IPS DF 4.7 (cell line): Measurements from ENCODE around the gene DYNLT3.

Experiments used
- DNase-seq: peaks from one replicate; pipeline ENCODE4 v3.0.0-alpha.2; 2013; ENCODE audit warnings: low spot score; ENCODE audit errors: extremely low read depth

Gene DYNLT3, protein sequence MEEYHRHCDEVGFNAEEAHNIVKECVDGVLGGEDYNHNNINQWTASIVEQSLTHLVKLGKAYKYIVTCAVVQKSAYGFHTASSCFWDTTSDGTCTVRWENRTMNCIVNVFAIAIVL

DNA sequence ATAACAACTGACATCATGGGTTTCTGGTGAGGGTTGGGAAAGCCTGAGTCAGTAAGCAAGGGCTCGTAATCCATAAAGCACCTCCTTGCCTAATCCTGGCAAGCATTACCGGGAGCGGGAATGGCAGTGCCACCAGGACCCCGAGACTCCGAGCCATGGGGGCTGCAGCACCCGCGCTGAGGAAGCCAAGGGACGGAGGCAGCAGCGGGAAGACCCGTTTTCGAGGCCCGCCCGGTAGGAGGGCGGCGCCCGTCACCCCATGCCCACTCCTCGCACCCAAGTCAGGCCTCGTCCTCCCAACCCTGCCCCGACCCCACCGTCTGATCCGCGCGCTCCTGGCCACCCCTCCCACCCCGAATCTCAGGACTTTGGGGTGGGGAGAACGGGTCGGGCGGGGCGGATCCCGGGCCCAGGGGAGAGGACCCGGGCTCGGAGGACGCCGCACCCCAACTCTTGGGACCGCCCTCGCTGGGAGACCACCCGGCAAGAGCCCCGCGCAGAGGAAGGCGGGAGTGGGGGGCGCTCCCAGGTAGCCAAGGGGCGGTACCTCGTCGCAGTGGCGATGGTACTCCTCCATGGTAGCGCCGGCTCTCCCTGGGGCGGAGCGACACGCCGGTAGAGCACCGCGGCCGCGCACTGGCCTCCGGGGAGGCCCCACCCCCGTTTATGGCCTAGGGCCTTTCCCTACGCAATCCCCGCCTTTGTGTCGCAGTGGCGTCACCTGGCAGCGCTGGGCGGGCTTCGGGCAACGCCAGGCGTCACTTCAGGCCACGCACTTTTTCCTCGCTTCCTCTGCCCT, at the start of gene DYNLT3:
DYNLT3 (minus strand) TSS at position 638 of the 799 bp plus-strand sequence; CDS start at position 577, 61 bp downstream.
- no peak for DNase-seq

DNA sequence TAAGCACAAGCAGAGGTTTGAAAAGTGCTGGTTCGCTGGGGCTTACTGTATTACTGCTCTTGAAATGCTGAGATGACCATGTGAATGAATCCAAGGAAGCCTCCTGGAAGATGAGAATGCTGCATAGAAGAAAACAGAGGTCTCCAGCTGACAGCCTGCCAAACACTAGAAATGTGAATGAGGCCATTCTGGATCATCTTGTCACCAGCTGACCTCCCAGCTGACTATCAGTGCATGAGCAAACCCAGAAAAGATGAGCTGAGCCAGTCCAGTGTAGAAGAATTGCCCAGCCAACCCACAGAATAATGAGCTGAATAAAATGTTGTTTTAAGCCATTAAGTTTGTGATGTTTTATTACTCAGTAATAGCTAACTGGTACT, 49.1 kb upstream of the DYNLT3 start:
- DNase-seq, result no peak

DNA sequence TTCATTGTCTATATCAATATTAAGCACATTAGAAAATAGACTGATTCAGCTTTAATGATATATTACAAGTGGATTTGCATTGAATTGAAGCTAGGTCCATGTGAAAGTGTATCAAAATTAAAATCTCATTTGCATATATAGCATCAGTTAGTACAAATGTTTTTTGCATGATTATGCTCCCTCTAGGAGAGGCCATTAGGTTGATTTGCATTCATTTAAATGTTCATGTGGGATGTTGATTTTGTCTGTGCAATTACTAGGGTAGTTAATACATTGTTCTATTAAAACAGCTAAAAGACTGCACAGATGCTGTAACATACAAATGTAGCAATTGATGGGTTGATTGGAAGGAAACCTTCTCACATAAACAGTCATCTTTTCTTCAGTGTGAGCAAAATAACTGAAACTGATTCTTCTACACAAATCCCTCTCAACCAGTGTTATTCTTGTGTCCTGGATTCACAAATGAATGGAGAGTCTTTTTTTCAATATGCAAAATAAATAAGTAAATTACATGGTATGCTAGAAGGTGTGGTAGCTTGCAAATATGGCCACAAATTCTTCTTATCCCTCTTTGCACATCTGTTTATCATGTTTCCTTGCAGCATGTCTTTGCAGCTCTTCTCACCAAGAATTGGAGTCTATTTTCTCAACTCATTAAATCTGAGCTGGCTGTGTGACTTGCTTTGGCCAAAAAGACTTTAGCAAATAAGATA, 48.6 kb upstream of the DYNLT3 start:
- DNase-seq, result no peak

DNA sequence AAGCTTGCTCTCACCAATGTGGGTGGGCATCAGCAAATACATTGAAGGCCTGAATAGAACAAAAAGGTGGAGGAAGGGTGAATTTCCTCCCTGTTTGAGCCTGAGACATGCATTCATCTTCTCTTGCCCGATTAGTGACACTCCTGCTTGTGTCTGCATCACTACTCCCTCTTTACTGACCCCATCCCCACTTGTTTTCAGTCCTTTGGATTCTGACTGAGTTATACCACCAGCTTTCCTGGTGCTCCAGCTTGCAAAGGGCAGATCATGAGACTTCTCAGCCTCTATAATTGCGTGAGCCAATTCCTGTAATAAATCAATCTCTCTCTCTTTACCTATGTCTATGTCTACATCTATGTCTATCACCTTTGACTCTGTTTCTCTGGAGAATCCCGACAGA, 47.4 kb upstream of the DYNLT3 start:
- DNase-seq, result no peak

DNA sequence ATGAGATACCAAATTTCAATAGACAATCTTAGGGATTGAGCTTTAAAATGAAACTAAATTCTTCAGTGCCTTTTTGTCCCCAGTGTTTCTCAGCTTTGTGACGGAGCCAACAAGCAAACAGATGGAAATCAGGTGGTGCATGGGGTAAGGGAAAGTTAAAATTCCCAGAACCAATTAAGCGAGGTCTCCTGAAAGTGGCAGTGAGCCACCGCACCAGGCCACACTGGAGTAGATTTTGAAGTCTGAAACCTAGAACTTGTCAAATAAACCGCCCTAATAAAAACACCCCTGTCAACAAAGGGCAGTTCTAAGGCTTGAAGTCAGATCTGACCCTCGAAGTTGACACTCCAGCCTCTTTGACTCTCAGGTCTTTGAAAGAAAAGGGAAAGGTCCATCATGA, 40.6 kb upstream of the DYNLT3 start:
- no peak for DNase-seq

DNA sequence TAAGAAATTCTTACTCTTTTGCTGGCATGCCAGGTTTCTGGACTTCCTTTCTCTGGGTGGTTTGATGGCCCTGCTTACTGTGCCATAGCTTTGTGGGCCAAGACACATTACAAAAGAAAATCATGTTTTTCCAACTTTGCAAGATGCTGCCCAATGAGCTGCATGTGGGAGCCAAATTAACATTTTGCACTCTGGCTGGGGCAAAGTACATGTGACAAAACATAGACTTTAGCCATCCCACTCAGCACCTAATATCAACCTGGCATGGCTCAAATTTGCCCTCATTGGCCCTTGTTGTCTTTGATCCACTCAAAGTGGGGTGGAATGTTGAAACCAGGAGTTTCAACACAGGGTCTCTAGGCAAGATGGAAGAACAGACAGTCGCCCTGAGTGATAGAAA, 40.0 kb upstream of the DYNLT3 start:
- no peak for DNase-seq

DNA sequence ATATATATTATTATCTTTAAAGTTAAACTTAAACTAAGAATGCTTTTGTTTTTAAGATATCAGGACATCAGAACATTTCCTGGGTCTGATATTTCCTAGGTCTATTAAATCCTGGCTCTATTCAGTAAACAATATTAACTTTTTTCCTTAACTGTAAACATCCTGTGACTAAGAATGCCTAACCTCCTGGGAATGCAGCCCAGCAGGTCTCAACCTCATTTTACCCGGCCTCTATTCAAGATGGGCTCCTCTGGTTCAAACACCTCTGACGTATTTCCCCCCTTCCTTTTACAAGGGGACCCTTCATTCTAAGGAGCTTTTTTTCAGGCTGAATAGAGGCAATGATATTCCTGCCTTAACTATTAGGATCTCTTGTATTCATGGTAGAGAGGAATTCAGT, 35.8 kb upstream of the DYNLT3 start:
- no peak for DNase-seq

DNA sequence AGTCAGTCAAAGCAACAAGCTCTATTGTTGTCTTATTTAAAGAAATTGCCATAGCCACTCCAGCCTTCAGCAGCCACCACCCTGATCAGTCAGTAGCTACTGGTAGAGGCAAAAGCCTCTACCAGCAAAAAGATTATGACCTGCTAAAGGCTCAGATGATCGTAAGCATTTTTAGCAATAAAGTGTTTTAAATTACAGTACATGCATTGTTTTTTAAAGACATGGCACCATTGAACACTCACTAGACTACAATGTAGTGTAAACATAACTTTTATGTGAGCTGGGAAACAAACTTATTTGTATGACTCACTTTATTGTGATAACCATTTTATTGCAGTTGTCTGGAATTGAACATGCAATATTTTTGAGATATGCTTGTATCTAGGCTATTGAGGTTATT, 32.3 kb upstream of the DYNLT3 start:
- DNase-seq, result no peak

DNA sequence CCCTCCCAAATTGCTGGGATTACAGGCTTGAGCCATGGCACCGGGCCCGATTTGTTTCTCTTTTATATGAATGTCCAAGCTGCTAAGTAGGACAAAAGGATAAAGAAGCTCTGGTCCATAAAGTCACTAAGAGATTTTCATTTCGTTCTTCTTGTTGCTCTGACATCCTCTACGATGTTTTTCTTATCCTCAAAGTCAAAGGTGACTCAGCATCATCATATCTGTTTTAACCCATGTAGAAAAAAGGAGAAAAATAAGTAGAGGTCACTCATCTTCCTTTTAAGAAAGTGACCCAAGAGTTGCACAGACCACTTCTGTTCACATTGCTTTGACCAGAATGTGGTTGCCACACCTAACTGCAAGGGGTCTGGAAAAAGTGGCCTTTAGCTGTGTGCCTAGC, 29.3 kb upstream of the DYNLT3 start:
- no peak for DNase-seq

DNA sequence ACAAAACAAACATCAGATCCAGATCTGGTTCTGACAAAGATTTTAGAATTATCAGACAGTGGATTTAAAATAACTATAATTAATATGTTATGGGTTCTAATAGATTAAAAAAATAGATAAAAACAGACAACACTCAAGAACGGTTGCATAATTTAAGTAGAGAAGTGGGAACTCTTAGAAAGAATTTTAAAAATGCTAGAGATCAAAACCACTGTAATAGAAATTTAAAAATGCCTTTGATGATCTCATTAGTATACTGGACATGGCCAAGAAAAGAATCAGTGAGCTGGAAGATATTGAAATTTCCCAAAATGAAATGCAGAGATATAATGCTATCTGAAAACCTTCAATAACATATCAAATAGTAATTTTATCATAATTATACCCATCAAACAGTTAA, 28.3 kb upstream of the DYNLT3 start:
- no peak for DNase-seq

DNA sequence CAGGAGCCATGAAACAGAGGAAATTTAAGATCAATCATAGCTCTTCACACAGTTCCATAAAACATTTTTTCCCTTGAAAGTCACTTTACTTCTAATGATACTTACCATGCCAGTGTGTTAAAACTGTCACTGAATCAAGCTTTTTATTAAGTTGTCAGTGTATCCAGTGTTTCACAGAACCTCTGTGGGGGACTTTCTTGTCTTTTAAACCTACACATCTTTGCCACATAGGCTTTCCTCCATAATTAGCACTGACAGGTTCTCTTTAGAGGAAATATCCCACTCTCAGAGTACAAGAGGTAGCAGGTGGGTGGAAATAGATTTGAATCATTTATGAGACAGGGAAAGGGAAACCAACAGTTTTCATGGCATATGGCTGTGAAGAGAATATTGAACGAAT, 25.8 kb upstream of the DYNLT3 start:
- DNase-seq, result no peak

DNA sequence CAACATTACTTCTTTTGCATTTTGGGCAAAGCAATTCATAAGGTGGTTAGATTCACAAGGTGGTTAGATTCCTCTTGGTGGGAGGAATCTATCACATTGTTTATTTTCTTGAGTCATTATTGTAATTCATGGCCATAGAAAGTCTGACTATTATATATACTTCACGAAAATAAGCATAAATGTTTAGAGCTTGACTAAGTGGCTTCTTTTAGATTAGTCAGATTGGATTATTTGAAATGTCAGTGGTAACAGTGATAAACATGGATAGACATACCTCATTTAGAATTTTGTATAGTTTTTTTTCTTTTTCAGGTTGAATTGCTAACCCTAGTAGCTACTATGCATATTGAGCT, 24.9 kb upstream of the DYNLT3 start:
- no peak for DNase-seq

DNA sequence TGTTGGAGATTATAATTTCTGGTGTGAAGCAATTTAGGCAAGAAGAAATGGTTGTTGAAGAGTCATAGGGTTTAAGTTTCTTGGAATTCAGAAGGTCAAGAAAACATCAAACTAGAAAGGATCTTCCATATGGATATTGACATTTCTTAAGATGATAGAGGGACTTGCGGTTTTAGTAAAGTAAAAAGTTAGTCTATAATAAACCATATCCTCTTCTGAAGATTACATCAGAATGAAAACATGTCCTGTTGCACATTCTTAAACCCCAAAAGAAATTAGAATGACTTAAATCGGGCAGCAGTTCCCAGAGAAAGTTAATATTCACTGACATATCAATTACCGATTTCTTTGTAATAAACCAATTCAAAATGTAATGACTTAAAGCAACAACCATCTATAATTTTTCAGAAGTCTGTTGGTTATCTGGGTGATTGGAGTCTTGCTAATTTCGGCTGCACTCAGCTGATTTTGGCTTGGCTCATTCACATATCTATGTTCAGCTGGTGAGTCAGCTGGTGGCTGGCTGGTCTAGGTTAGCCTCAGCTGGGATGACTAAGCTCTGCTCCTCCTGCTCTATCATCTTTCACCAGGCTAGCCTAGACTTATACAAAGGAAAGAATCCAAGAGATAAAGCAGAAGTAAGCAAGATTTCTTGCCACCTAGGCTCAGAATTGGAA, 24.4 kb upstream of the DYNLT3 start:
- DNase-seq, result no peak

DNA sequence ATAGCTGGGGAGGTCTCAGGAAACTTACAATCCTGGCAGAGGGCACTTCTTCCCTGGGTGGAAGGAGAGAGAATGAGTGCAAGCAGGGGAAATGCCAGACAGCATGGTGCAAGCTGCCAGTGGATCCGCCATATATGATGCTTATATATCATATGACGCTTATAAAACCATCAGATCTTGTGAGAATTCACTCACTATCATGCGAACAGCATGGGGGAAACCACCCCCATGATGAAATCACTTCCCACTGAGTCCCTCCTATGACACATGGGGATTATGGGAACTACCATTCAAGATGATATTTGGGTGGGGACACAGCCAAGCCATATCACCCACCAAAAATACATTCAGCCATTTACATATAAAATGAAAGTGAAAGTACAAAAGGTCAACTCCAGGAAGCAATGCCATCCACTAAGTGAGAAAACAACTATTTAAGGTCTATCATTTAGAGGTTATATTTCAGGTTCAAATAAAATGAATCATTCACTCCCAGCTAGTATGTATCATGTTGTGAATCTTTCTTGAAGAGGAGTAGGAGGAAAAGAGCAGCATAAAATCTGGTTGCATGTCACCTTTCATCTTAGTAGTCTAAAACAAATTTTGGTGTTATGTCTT, 20.3 kb upstream of the DYNLT3 start:
- DNase-seq, result no peak

DNA sequence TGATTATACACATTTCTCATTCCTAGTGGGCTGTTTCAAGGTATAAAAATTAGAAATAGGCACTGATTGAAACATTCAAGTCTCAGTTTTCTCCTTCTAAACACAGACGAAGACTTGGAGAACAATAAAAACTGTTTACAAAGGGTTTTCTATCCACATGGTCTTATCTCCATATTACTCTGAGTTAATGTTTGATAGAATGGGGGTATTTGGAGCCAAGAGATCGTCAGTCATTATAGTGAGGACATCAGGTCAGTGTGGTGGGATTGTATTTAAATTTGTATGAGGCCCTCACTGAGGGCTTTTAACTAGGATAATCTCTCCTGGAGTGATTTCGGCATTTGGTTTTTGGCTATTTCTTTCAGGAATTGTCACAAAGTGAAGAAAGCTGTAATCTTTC, 16.4 kb upstream of the DYNLT3 start:
- no peak for DNase-seq

DNA sequence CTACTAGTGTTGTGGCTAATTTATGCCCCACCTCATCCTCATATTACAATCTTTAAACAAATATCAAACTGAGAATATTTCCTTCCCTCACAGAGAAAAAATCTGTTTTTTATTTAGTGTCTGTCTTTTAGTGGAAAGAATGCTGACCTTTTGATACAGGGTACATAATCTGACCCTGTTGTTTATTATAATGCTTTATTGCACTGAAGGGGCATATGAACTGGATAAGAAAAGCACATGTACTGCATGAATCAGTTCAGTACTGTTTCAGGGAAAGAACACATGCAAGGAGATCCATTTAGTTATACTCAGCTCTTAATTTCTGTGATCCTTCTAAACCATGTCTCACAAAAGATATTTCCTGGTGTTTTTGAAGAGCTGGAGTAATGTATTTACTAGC, 15.5 kb upstream of the DYNLT3 start:
- no peak for DNase-seq

DNA sequence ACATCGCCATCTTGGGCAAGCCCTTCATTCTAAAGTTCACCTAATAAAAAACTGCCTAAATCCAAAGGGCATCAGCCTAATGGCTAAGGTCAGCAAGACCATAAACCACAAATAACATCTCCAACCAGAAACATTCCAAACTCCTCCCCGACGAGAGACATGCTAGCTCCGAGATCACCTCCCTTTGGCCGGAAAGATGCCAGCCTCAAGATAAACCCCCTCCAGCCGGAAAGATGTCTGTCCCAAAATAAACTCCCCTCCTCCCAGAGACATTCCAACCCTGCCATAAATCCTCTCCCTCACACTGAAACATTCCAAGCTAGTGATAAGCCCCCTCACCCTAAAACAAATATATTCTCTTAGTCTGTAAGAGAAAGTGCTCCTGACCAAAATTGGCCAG, 13.3 kb upstream of the DYNLT3 start:
- DNase-seq, result no peak

DNA sequence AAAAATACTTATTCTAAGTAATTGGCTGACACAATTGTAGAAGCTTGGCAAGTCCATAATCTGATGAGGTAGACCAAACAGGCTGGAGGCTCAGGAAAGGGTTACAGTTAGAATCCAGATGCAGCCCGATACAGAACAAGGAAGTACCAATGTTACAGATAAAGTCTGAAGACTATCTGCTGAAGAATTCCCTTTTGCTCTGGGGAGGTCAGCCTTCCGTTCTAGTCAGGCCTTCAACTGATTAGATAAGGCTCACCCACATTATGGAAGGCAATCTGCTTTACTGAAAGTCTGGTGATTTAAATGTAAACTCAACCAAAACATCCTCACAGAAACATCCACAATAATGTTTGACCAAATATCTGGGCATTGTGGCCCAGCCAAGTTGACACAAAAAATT, 7.4 kb upstream of the DYNLT3 start:
- no peak for DNase-seq

DNA sequence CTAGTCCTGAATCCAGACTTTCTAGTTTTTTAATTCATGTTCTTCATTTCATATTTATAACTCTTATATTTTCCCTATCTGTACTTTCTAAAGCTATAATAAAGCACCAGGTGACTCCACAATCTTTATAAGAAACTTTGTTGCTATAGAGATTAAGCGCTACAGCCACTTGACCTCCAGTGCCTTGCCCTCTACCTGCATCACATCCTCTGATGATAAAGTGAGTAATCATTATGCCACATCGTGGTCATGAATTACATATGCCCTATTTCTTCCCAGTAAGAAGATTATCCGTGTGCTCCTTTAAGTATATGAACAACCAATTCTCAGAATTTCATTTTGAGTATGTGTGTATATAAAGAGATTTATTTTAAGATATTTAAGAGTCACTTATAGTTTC, 6.8 kb upstream of the DYNLT3 start:
- no peak for DNase-seq

DNA sequence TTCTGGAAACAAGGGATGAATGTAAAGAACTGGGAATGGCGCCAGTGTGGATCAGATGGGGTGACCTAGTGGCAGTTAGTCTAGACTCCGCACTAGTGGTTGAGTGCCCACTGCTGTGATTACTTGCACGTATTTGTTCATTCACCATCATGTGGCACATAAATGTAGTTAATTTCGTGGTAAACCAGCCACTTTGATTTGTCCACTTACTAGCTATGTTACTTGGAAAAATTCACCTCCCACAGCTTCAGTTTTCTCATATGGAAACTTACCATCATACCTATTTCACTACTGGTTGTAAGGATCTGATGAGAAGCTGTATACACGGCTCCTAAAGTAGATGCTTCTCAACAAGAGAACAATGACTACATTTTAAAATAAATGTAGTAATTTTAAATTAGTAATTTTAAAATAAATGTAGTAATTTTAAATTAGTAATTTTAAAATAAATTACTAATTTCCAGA, 394 bp upstream of the DYNLT3 start:
- no peak for DNase-seq

DNA sequence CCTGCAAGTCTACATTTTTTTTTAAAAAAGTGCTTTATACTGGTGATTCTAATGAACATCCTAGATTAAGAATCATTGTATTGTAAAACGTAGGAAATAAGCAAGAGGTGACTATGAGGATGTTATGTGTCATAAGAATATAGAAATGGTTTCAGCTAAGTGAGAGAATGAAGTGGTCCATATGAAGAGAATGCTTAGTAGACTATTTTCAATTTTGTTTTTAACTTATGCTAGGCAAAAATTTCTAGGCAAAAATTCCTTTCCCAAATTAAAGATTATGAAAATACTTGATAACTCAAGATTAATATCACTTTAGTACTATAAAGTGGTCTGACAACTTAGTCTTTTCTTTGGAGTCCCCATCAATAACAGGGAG, 825 bp downstream of the DYNLT3 start:
- DNase-seq, result no peak

DNA sequence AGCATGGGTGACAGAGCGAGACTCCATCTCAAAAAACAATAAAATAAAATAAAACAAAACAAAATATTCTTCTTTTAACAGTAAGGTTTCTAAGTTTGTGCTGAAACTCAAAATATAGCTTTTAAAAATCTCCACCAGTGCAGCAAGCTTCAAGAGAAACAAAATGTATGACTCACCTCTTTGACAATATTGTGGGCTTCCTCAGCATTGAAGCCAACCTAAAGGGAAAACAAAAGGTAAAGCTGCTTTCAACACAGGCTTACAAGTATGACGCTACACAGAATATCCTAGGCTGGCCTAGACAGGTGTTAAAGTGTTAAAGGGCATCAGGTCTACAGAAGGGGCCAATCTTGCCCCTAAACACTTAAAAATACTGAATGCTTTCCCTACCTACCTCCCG, 1.2 kb downstream of the DYNLT3 start:
- DNase-seq, result no peak
